Measurements from ENCODE around the gene VKORC1.

GRCh38 chr16:31131841-31132271, 37.3 kb upstream of the VKORC1 start:
- TF ChIP-seq CTCF (IDR thresholded peaks at IDR 0.05; ENCODE audit: insufficient read depth, low read length) (no peak), POLR2AphosphoS5 (IDR thresholded peaks at IDR 0.05; ENCODE audit: low read depth) (no peak)

All from HL-60 (cell line).